Stimulated activated CD4-positive, alpha-beta T cell treated with anti-CD3 and anti-CD28 coated beads, Interleukin-4, amount 100 ng/mL, for 48 hours (primary cell): ENCODE data around the gene TMEM156.

Experiments
- DNase-seq, 2 donors: peaks; one replicate each; pipeline ENCODE4 v3.0.0-alpha.2; 2020; ENCODE audit warnings: low read depth in 2 of 2

TMEM156 gene

DNA sequence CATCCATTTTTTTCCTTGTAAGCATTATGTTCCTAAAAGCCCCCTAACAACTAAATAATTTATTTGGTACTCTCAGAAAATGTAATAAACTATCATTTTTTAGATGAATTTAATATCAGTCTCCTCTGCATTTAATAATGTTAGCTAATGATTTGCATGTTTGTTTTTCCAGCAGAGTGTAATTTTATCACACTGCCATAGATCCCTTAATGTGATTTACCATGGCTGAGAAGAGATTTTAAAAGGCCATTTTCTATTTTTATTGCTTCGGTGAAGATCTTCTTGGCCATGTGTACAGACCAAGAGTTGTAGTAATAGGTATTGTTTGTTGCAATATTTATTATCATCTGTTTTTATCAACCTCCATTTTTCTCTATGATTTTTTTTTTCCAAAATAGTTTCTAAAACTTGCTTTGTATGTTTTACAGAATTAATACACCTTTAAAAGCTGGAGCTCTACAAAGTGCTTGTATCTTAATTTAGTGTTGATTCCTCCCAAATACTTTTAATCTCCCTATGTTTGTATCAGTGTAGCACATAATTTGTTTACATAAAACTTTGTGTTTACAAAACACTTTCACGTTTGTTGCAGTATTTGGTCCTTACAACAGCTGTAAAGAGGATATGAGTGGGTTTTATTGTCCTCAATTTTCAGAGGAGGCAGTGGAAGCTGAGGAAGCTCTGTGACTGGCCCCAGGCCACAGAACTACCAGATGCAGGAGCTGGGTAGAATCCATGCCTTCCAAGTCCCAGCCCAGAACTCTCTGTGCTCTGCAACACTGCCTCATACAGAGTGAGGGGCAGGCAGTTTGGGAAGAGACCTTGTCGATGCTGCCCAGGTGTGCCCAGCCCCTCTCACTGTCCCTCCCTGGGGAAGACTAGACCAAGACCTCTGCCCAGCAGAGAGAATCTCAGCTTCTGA lies 106.5 kb downstream of the TMEM156 start:
- no peak for DNase-seq

- DNase-seq = no peak
These were observed 107.9 kb downstream of the TMEM156 start for GRCh38 chr4:38924353-38924752.

- no peak for DNase-seq
These were observed 108.5 kb downstream of the TMEM156 start for GRCh38 chr4:38923746-38924145.

- no peak for DNase-seq
These were observed 111.1 kb downstream of the TMEM156 start for GRCh38 chr4:38921151-38921550.

- DNase-seq = no peak
These were observed 111.5 kb downstream of the TMEM156 start for GRCh38 chr4:38920677-38921076.

DNA sequence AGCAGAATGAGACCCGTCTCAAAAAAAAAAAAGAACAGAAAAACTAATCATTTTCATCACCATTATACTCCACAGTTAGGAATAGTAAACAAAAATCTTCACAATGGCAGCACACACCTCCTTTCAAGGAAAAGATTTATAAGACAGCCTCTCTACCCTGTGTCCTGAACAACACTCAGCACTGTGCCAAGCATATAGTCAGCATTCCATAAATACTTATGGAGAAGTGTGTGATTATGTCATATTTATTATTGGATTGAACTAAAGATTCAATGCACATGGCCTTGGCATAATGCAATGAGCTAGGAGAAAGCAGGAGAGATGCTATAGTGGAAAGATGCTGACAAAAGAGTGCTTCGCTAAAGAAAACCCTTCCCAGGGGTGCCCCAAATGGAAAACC lies 112.0 kb downstream of the TMEM156 start:
- no peak for DNase-seq

- DNase-seq = no peak
These were observed 112.7 kb downstream of the TMEM156 start for GRCh38 chr4:38919494-38919893.

DNA sequence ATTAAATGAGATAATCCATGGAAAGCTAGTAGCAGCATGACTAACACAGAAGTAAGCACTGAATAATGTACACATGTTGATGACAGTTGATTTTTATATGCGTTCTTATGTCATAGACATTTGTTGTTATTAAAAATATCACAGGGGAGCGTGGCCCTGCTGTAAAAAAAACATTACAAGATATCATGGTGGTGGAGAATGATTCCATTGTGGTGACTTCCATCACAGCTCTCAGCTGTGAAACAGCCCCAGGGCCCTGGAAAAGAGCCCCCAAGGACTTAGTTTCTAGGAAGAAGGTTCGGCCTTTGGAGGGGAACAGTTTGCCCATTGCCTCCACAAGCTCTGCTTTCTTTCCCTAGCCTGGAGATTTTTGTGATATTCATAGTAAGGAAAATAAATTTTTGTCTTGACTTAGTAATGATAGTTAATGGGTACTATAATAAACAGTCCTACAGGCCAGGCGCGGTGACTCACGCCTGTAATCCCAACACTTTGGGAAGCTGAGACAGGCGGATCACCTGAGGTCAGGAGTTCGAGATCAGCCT lies 114.7 kb downstream of the TMEM156 start:
- DNase-seq = no peak
